H1 (cell line): Measurements from ENCODE around the gene OR6B2. TPM values are rescaled to one million over a fixed set of nuclear protein-coding genes. Genes with fewer than 3 reads are reported as not detected.

Experiments used
- CTCF ChIA-PET: fragments of 300-600 bp; sonication (Branson Sonifier 250); formaldehyde crosslinking; loops from one replicate; lab custom pipeline; 2021; ENCODE audit not compliant: partially characterized antibody; lab: Charles Lee
- POLR2A ChIA-PET: fragments of 300-600 bp; sonication (Branson Sonifier 250); formaldehyde crosslinking; loops from one replicate; lab custom pipeline; 2021; ENCODE audit warnings: inconsistent platforms; ENCODE audit not compliant: partially characterized antibody; lab: Charles Lee
- DNase-seq, 2 experiments: peaks; one replicate each; pipeline versions ENCODE4 v3.0.0 to v3.0.0-alpha.2; 2010 to 2022; ENCODE audit warnings: low spot score in 2 of 2, low read depth in 1 of 2, mixed read lengths in 1 of 2
- FAIRE-seq: peaks from 2 replicates; lab custom pipeline; 2011; peaks lifted over from hg19 to GRCh38; lab: Jason Lieb, UNC
- H2AFZ ChIP-seq: 2 replicates; pipeline ENCODE4 v1.8.1; 2012; ENCODE audit warnings: low read length, inconsistent platforms
- H2AK5ac ChIP-seq: 2 replicates; pipeline ENCODE4 v1.6.1; 2013; ENCODE audit warnings: low read depth, low read length
- H2BK120ac ChIP-seq: replicated peaks from 2 replicates; pipeline ENCODE3; 2013; ENCODE audit warnings: low read depth, low read length, inconsistent platforms
- H2BK12ac ChIP-seq: 2 replicates; pipeline ENCODE4 v1.6.1; 2013; ENCODE audit warnings: low read depth, low read length
- H2BK15ac ChIP-seq: 2 replicates; pipeline ENCODE4 v1.6.1; 2013; ENCODE audit warnings: low read length
- H2BK20ac ChIP-seq: 2 replicates; pipeline ENCODE4 v1.6.1; 2013; ENCODE audit warnings: low read length
- H2BK5ac ChIP-seq: 2 replicates; pipeline ENCODE4 v1.6.1; 2013; ENCODE audit warnings: low read depth, low read length
- H3K14ac ChIP-seq: 2 replicates; pipeline ENCODE4 v1.6.1; 2013; ENCODE audit warnings: inconsistent platforms; ENCODE audit not compliant: insufficient read length
- H3K18ac ChIP-seq: 2 replicates; pipeline ENCODE4 v1.6.1; 2013; ENCODE audit warnings: low read length; ENCODE audit errors: extremely low read depth
- H3K23ac ChIP-seq: 2 replicates; pipeline ENCODE4 v1.6.1; 2013; ENCODE audit warnings: inconsistent platforms; ENCODE audit not compliant: insufficient read length
- H3K23me2 ChIP-seq: 2 replicates; pipeline ENCODE4 v1.6.1; 2013; ENCODE audit warnings: low read depth, low read length
- H3K27ac ChIP-seq: 2 replicates; pipeline ENCODE4 v1.6.1; 2011; ENCODE audit warnings: low read depth, low read length, inconsistent platforms
- H3K27me3 ChIP-seq, 4 experiments: replicated peaks in 1 of 4; 1 replicate in 1 of 4; 2 replicates in 3 of 4; pipeline versions ENCODE4 v1.6.1 to v1.8.1; 2011 to 2013; ENCODE audit warnings: low read length in 3 of 4, mild to moderate bottlenecking in 3 of 4, inconsistent platforms in 2 of 4, mixed read lengths in 2 of 4, moderate library complexity in 1 of 4; ENCODE audit not compliant: control insufficient read depth in 3 of 4, insufficient read depth in 3 of 4; ENCODE audit errors: extremely low read depth in 1 of 4
- H3K36me3 ChIP-seq, 4 experiments: 2 replicates each; pipeline versions ENCODE4 v1.6.1 to v1.8.1; 2011 to 2013; ENCODE audit warnings: mild to moderate bottlenecking in 4 of 4, low read length in 3 of 4, moderate library complexity in 2 of 4, control low read depth in 1 of 4, inconsistent platforms in 1 of 4; ENCODE audit not compliant: insufficient read depth in 4 of 4, control insufficient read depth in 2 of 4
- H3K4ac ChIP-seq: replicated peaks from 2 replicates; pipeline ENCODE3; 2013; ENCODE audit warnings: low read length, low read depth, mixed read lengths, inconsistent platforms; ENCODE audit not compliant: insufficient read length
- H3K4me1 ChIP-seq, 4 experiments: replicated peaks in 1 of 4; 1 replicate in 1 of 4; 2 replicates in 3 of 4; pipeline versions ENCODE4 v1.6.1 to v1.8.1; 2011 to 2013; ENCODE audit warnings: low read length in 3 of 4, inconsistent platforms in 2 of 4, mixed read lengths in 1 of 4; ENCODE audit not compliant: insufficient read depth in 4 of 4, control insufficient read depth in 3 of 4
- H3K4me2 ChIP-seq, 2 experiments: 2 replicates each; pipeline versions ENCODE4 v1.6.1 to v1.8.1; 2011 to 2013; ENCODE audit warnings: low read depth in 2 of 2, low read length in 2 of 2, control low read depth in 1 of 2, inconsistent platforms in 1 of 2, mild to moderate bottlenecking in 1 of 2; ENCODE audit not compliant: insufficient read depth in 1 of 2
- H3K4me3 ChIP-seq, 4 experiments: fragments of 200-600, 300-600 bp in 1 of 4; sonication (generic), shearing (Covaris generic), sonication (Bioruptor Twin) in 1 of 4; 2 replicates each; pipeline versions ENCODE4 v1.5.1 to v1.8.1; 2011 to 2016; ENCODE audit warnings: low read length in 4 of 4, low read depth in 3 of 4, control low read depth in 2 of 4, inconsistent platforms in 2 of 4, mild to moderate bottlenecking in 2 of 4, mixed read lengths in 1 of 4, moderate library complexity in 1 of 4; ENCODE audit not compliant: insufficient read depth in 2 of 4; ENCODE audit errors: extremely low read depth in 1 of 4
- H3K56ac ChIP-seq: replicated peaks from 2 replicates; pipeline ENCODE3; 2013; ENCODE audit warnings: low read depth, mild to moderate bottlenecking, mixed read lengths, low read length, inconsistent platforms; ENCODE audit not compliant: insufficient read length
- H3K79me1 ChIP-seq: 2 replicates; pipeline ENCODE4 v1.6.1; 2013; ENCODE audit warnings: low read depth, low read length, control low read depth
- H3K79me2 ChIP-seq, 2 experiments: 2 replicates each; pipeline versions ENCODE4 v1.6.1 to v1.8.1; 2012 to 2013; ENCODE audit warnings: low read length in 2 of 2, mild to moderate bottlenecking in 2 of 2, inconsistent platforms in 1 of 2; ENCODE audit not compliant: insufficient read depth in 2 of 2, control insufficient read depth in 1 of 2
- H3K9ac ChIP-seq, 4 experiments: replicated peaks in 1 of 4; 1 replicate in 1 of 4; 2 replicates in 3 of 4; pipeline versions ENCODE4 v1.6.1 to v1.8.1; 2011 to 2013; ENCODE audit warnings: low read depth in 3 of 4, low read length in 3 of 4, control low read depth in 2 of 4, mild to moderate bottlenecking in 2 of 4, moderate library complexity in 2 of 4, inconsistent platforms in 1 of 4; ENCODE audit errors: extremely low read depth in 1 of 4
- H3K9me3 ChIP-seq, 2 experiments: 2 replicates each; pipeline versions ENCODE4 v1.6.1 to v1.8.1; 2012 to 2013; ENCODE audit warnings: mild to moderate bottlenecking in 2 of 2, moderate library complexity in 2 of 2, control low read depth in 1 of 2, inconsistent platforms in 1 of 2, low read depth in 1 of 2, low read length in 1 of 2, mixed read lengths in 1 of 2; ENCODE audit not compliant: insufficient read depth in 2 of 2
- H4K20me1 ChIP-seq, 2 experiments: replicated peaks in 1 of 2; 2 replicates each; pipeline versions ENCODE3 to v1.8.1; 2011 to 2013; ENCODE audit warnings: inconsistent platforms in 2 of 2, low read length in 2 of 2, mild to moderate bottlenecking in 1 of 2; ENCODE audit not compliant: insufficient read depth in 2 of 2, control insufficient read depth in 1 of 2
- H4K5ac ChIP-seq: 2 replicates; pipeline ENCODE4 v1.6.1; 2013; ENCODE audit warnings: low read length, low read depth, mixed read lengths, inconsistent platforms; ENCODE audit not compliant: insufficient read length
- H4K8ac ChIP-seq: 2 replicates; pipeline ENCODE4 v1.8.0; 2013; ENCODE audit warnings: mild to moderate bottlenecking, moderate library complexity, low read length, inconsistent platforms; ENCODE audit not compliant: insufficient read depth; ENCODE audit errors: extremely low read depth
- H4K91ac ChIP-seq: replicated peaks from 2 replicates; pipeline ENCODE3; 2013; ENCODE audit warnings: low read length, mixed read lengths, inconsistent platforms; ENCODE audit not compliant: insufficient read length
- BACH1 ChIP-seq: IDR thresholded peaks from 2 replicates; pipeline ENCODE4 v1.6.1; 2012; ENCODE audit warnings: low read length, improper control_type of control experiment
- CBX5 ChIP-seq: fragments of 300-800, 300-1000 bp; sonication (generic); IDR thresholded peaks from 2 replicates; pipeline ENCODE4 v1.7.1; 2016; ENCODE audit warnings: antibody characterized with exemption, low read length, low read depth
- CHD2 ChIP-seq: IDR thresholded peaks from 2 replicates; pipeline ENCODE4 v1.6.1; 2012; ENCODE audit warnings: low read length, improper control_type of control experiment
- HDAC2 ChIP-seq, 2 experiments: fragments of 300-600 bp in 1 of 2; sonication (generic) in 1 of 2; IDR thresholded peaks; 2 replicates each; pipeline ENCODE4 v1.6.1; 2011 to 2012; ENCODE audit warnings: low read depth in 2 of 2, low read length in 2 of 2, mild to moderate bottlenecking in 2 of 2, moderate library complexity in 2 of 2, borderline replicate concordance in 1 of 2, inconsistent platforms in 1 of 2
- HDAC6 ChIP-seq: IDR thresholded peaks from one replicate; pipeline ENCODE4 v1.7.1; 2012; ENCODE audit warnings: low read depth, mild to moderate bottlenecking, inconsistent platforms, low read length, moderate library complexity
- MAFK ChIP-seq: IDR thresholded peaks from 2 replicates; pipeline ENCODE4 v1.6.1; 2012; ENCODE audit warnings: low read depth, mild to moderate bottlenecking, improper control_type of control experiment, low read length
- RAD21 ChIP-seq, 2 experiments: IDR thresholded peaks in 1 of 2; conservative IDR thresholded peaks in 1 of 2; 2 replicates each; pipeline ENCODE4 v1.6.1; 2011; ENCODE audit warnings: low read depth in 2 of 2, low read length in 2 of 2, improper control_type of control experiment in 1 of 2, inconsistent platforms in 1 of 2, mild to moderate bottlenecking in 1 of 2, moderate library complexity in 1 of 2
- RXRA ChIP-seq: IDR thresholded peaks from 2 replicates; pipeline ENCODE4 v1.6.1; 2011; ENCODE audit warnings: low read depth, mild to moderate bottlenecking, low read length, moderate library complexity; ENCODE audit not compliant: insufficient read depth
- SAP30 ChIP-seq: fragments of 300-600 bp; sonication (generic); IDR thresholded peaks from 2 replicates; pipeline ENCODE4 v1.7.1; 2012; ENCODE audit warnings: low read length, moderate library complexity, mild to moderate bottlenecking, inconsistent platforms; ENCODE audit not compliant: insufficient read depth, insufficient replicate concordance
- SIN3A ChIP-seq, 2 experiments: IDR thresholded peaks in 1 of 2; conservative IDR thresholded peaks in 1 of 2; 2 replicates each; pipeline ENCODE4 v1.6.1; 2011 to 2012; ENCODE audit warnings: low read length in 2 of 2, improper control_type of control experiment in 1 of 2, low read depth in 1 of 2, mild to moderate bottlenecking in 1 of 2
- SIRT6 ChIP-seq: IDR thresholded peaks from one replicate; pipeline ENCODE4 v1.7.1; 2012; ENCODE audit warnings: low read length, inconsistent platforms
- SP1 ChIP-seq: IDR thresholded peaks from 2 replicates; pipeline ENCODE4 v1.6.1; 2011; ENCODE audit warnings: low read depth, low read length
- SRF ChIP-seq: IDR thresholded peaks from 2 replicates; pipeline ENCODE4 v1.6.1; 2011; ENCODE audit warnings: mild to moderate bottlenecking, low read depth, low read length, moderate library complexity
- ZNF274 ChIP-seq: IDR thresholded peaks from 2 replicates; pipeline ENCODE4 v1.7.0; 2012; ENCODE audit warnings: low read length, borderline replicate concordance; ENCODE audit errors: extremely low read depth
- WGBS, 2 experiments: shearing (Covaris generic) in 1 of 2; methylation state at CpG; one replicate each; pipeline versions ENCODE4 v1.1.6 to v1.1.7; 2013 to 2015; ENCODE audit warnings: low lambda C conversion rate in 2 of 2, mixed read lengths in 2 of 2, inconsistent platforms in 1 of 2, low coverage in 1 of 2, missing lambda C conversion rate in 1 of 2; ENCODE audit not compliant: insufficient replicate concordance in 2 of 2, insufficient coverage in 1 of 2, insufficient read length in 1 of 2; ENCODE audit errors: extremely low coverage in 1 of 2, missing lambda C conversion rate in 1 of 2; 5-methylcytosine and 5-hydroxymethylcytosine counted together
- polyA plus RNA-seq, 7 experiments: library from polyadenylated mRNA; depleted of rRNA in 3 of 7; stranded (reverse) in 5 of 7; unstranded in 2 of 7; fragments of >200 nt in 5 of 7; fragments of 200-250 nt in 2 of 7; gene quantifications; 1 replicate in 5 of 7; 2 replicates in 1 of 7; 4 replicates in 1 of 7; pipeline versions ENCODE4 v1.2.1 to v1.2.3, GENCODE V29; 2011 to 2013; ENCODE audit warnings: missing spikeins in 2 of 7, mixed read lengths in 2 of 7
- total RNA-seq: library from RNA; stranded (reverse); fragmentation: NEBNext Ultra II Directional; extraction: Animal tissue kit (Norgen Biotek cat#: 25700); gene quantifications from 2 replicates; pipeline ENCODE4 v1.2.1, GENCODE V29; 2021

The OR6B2 gene
- total and polyA plus RNA-seq, 2 of the 8 experiments (the other 6 are each of a cell fraction or from before 2014, with no cell fraction given): not detected

- H4K5ac ChIP-seq: no peak overlapping the region
- no peak overlapping the region for H4K91ac ChIP-seq
- H3K23ac ChIP-seq: no peak overlapping the region
- H3K56ac ChIP-seq: no peak overlapping the region
- H2BK120ac ChIP-seq: no peak overlapping the region
- H4K8ac ChIP-seq: no peak overlapping the region
- no peak overlapping the region for H2BK20ac ChIP-seq
- H2BK15ac ChIP-seq: no peak overlapping the region
- no peak overlapping the region for H2AFZ ChIP-seq
- no peak for DNase-seq
- no peak for FAIRE-seq
- no peak overlapping the region for H3K4ac ChIP-seq
- H2BK12ac ChIP-seq: no peak overlapping the region
- H3K36me3 ChIP-seq: no peaks in the 10 kb centered on the region
- 60% methylated on average over 5 of the region's 5 CpGs; no CpG with 5 or more reads in 1 of the 2 experiments for WGBS, 2 experiments
- H4K20me1 ChIP-seq: no peaks in the 10 kb centered on the region
- H3K4me3 ChIP-seq: no peak overlapping the region
- H3K27me3 ChIP-seq: no peaks in the 10 kb centered on the region
- H3K23me2 ChIP-seq: no peaks in the 10 kb centered on the region
- H3K9me3 ChIP-seq: peaks cover 9 to 13% of the 10 kb centered on the region in 2 experiments; a peak in 3 of 4 replicates
- H2AK5ac ChIP-seq: no peak overlapping the region
- ChIA-PET CTCF (interaction anchor here (1.2 kb wide), 1 partner anchor 13 kb away, joined by 7 read pairs; no protein-coding TSS in a partner anchor), POLR2A (no interaction called here)
- no peak overlapping the region for H3K14ac ChIP-seq
- no peak overlapping the region for H3K18ac ChIP-seq
- H3K79me1 ChIP-seq: no peaks in the 10 kb centered on the region
- no peak overlapping the region for H3K4me2 ChIP-seq
- H3K9ac ChIP-seq: no peak overlapping the region
- no peaks in the 10 kb centered on the region for H3K4me1 ChIP-seq
- H2BK5ac ChIP-seq: no peak overlapping the region
- H3K79me2 ChIP-seq: no peaks in the 10 kb centered on the region
- no peak overlapping the region for H3K27ac ChIP-seq
- TF ChIP-seq SP1 (no peak), SAP30 (no peak), CBX5 (no peak), ZNF274 (no peak), MAFK (no peak), HDAC6 (no peak), RAD21 (IDR thresholded peaks at IDR 0.05 in 1 of 2, conservative IDR thresholded peaks at IDR 0.05 in 1 of 2; ENCODE audit: low read depth in 2 of 2, low read length in 2 of 2) (no peak), BACH1 (no peak), SRF (no peak), CHD2 (no peak), HDAC2 (IDR thresholded peaks at IDR 0.05; ENCODE audit: borderline replicate concordance in 1 of 2, low read depth in 2 of 2, low read length in 2 of 2) (no peak), SIRT6 (no peak), SIN3A (conservative IDR thresholded peaks at IDR 0.05 in 1 of 2, IDR thresholded peaks at IDR 0.05 in 1 of 2; ENCODE audit: low read depth in 1 of 2, low read length in 2 of 2) (no peak), RXRA (no peak)
These were observed 44.3 kb upstream of the OR6B2 start for GRCh38 chr2:240074545-240074944.
